ENCODE results near the gene C1orf174. TPM values are rescaled to one million over a fixed set of nuclear protein-coding genes. Genes with fewer than 3 reads are reported as not detected.

C1orf174 gene
- total RNA-seq, 1 donor from 2014 or later: 18.3 TPM

GRCh38 chr1:3894626-3895278 is 5.3 kb downstream of the C1orf174 start:
- DNase-seq: no peak

GRCh38 chr1:3893190-3893589 is 6.9 kb downstream of the C1orf174 start:
- no peak for DNase-seq

- no peak for DNase-seq
Observed at GRCh38 chr1:3892748-3893147, 7.3 kb downstream of the C1orf174 start.

GRCh38 chr1:3891329-3891865 is 8.7 kb downstream of the C1orf174 start:
- no peak for DNase-seq

- no peak for DNase-seq
Observed at GRCh38 chr1:3890389-3891328, 9.4 kb downstream of the C1orf174 start.

DNA sequence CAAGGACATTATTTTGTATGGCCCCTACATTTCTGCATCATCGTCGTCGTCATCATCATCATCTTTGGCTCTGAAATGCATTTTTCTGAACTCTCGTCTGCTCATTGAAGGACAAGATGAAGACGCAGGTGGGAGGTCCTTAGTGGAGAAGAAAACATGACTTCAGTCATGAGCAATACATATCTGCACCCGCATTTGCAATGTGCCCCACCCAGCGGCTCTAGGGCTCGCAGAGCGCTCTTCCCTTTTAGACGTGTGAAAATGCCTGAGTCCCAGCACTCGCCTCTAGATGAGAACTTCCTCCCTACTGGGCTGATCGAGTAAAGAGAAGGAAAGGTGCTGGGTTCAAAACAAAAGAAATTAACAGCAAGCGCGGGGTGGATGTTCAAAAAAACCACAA is 10.1 kb downstream of the C1orf174 start:
- no peak for DNase-seq

DNA sequence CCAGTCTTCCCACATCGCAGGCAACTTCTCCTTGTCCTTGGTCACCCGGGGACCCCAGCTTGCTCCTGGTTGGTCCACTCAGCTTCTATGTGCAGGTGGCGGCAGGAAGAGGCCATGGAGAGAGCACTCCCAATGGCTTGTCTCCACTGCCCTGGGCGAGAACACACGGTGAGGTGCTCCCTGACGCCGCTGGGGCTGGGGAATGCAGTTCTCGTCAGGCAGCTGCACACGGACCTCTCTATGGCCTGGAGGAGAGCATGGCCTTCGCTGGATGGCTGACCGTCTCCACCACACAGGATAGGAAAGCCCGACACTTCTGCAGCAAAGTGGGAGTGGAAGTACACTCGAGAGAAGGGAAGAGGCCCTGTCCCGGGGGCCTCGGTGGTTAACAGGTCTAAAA is 11.8 kb downstream of the C1orf174 start:
- no peak for DNase-seq

- no peak for DNase-seq
Observed at GRCh38 chr1:3886691-3887090, 13.4 kb downstream of the C1orf174 start.

GRCh38 chr1:3886106-3886670 is 13.9 kb downstream of the C1orf174 start:
- no peak for DNase-seq

DNA sequence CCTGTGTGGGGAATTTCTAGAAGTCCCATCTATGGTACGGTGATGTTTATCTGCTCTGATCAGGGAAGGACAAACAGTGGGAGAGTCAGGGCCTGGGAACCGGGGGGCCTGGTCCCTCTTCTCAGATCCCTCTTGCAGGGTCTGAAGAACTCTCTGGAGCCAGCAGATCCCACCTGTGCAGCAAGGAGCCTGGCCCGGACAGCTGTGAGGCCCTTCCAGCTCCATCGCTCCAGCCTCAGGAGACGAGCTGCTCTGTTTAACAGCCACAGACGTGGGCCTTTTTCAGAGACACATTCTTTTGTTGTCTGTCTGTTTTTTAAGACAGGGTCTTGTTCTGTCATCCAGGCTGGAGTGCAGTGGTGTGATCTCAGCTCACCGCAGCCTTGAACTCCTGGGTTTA is 14.5 kb downstream of the C1orf174 start:
- no peak for DNase-seq

DNA sequence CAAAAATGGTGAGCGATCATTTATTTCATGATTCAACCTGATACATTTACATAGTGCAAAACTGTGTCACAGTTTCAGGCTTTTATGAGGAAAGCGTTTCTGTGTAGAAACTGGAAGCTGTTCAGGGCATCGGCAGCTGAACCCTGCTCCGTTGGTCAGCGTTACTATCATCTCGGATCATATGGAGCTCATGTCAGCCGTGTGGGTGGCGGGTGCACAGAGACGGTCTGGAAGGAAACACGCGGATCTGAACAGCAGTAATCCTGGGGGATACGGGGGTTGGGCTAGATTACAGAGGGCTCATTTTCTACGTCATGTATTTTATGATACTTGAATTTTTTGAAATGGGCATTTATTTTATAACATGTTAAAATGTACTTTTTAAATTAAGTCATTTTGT is 15.1 kb downstream of the C1orf174 start:
- no peak for DNase-seq

DNA sequence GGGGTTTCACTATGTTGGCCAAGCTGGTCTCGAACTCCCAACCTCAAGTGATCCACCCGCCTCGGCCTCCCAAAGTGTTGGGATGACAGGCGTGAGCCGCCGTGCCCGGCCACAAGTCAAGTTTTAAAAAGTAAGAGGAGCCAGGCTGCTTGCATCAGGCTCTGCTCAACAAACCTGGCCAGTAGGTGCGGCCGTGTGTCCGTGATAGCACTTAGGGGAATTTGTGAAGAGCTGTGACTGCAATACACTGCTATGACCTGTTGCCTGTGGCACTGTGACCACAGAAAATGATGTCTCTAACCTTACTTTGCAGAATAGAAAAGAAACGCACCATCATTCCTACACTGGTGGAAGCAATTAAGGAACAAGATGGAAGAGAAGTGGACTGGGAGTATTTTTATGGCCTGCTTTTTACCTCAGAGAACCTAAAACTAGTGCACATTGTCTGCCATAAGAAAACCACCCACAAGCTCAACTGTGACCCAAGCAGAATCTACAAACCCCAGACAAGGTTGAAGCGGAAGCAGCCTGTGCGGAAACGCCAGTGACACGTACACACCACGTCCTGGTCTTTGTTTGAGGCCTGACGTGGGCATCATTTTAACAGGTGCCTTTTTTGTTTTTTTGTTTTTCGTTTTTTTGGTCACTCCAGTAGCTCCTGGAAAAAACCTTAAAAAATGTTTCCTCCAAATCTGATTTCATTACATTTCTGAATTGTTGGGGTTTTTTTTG is 16.7 kb downstream of the C1orf174 start:
- DNase-seq: no peak

DNA sequence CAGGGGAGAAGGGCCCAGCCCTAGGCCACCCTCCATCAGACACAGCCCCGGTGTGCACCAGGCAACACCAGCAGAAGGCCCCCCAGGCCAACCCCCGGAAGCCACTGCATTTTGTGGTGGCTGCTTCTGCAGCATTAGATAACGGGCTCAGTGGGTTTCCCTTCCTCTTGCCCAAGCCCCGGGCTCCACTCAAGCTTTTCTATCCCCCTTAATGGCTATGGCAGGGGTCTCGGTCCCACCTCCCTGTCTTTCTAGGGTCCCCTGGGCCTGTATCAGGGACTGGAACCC is 18.9 kb downstream of the C1orf174 start:
- DNase-seq: no peak

- DNase-seq: no peak
Observed at GRCh38 chr1:3880429-3881192, 19.5 kb downstream of the C1orf174 start.

- DNase-seq: no peak
Observed at GRCh38 chr1:3879787-3880428, 20.2 kb downstream of the C1orf174 start.

- DNase-seq: no peak
Observed at GRCh38 chr1:3879099-3879498, 21.0 kb downstream of the C1orf174 start.

- no peak for DNase-seq
Observed at GRCh38 chr1:3876716-3877115, 23.4 kb downstream of the C1orf174 start.

DNA sequence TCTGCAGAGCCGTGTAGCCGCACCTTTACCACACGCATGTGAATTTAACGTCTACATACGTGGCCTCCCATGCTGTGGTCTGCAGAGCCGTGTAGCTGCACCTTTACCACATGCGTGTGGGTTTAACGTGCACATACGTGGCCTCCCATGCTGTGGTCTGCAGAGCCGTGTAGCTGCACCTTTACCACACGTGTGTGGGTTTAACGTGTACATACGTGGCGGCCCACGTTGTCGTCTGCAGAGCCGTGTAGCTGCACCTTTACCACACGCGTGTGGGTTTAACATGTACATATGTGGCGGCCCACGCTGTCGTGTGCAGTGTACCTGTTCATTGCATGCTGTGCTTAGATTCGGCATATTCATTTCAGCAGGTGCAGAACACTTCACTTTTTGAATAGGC is 25.3 kb downstream of the C1orf174 start:
- DNase-seq: no peak

DNA sequence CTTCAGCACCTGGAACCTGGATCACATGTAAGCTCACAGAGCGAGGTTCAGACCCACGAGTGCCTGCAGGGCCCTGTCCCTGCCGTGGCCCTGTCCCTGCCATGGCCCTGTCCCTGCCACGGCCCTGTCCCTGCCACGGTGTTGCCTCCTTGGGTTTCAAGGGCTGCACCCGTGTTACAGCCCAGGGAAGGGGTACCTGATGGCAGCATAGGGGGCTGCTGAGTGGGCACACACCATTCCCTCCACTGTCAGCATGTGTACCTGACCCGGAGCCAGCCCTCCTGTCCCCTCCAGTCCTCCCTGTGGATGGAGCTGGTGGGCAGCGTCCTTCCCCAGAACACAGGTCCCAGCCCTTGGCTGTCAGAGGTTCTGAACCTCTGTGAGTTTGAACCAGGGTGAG is 27.5 kb downstream of the C1orf174 start:
- DNase-seq: no peak

DNA sequence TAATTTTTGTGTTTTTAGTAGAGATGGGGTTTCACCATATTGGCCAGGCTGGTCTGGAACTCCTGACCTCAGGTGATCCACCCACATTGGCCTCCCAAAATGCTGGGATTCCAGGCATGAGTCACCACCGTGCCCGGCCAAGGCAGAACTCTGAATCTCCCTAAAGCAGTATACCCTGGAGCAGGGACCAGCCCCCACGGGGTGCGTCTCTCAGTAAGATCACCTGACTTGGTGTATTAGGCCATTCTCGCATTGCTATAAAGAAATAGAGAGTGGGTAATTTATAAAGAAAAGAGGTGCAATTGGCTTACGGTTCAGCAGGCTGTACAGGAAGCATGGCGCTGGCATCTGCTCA is 28.6 kb downstream of the C1orf174 start:
- no peak for DNase-seq

DNA sequence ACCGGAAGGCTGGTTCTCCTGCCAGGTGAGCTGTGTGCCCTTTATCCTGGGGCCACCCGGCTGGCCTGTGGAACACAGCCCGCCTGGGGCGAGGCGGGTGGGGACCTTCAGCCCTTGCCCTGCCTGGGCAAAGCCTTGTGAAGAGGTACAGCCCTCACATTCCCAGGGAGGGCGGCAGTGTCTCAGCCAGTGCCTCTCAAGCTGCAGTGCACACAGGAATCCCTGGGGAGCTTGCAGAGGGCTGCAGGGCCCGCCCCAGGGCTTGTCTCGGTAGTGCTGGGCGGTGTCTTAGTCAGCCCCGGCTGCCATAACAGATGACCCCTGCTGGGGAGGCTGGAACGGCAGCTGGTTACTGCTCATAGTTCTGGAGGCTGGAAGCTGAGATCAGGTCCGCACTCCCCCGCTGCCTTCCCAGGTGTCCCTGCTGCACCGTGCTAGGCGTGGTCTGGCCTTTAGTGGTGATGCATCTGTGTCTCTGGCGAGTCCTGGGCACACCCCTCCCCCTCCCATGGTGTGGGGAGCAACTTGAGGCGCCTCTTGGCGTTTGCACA is 30.2 kb downstream of the C1orf174 start:
- peak; percentile 55 for DNase-seq

All from tongue (tissue), 2 donors.